Astrocyte of the hippocampus (primary cell): ENCODE data around the gene SERPINA12.

Experiments
- DNase-seq: peaks from one replicate; pipeline ENCODE4 v3.0.0; 2011; ENCODE audit warnings: low read depth, low spot score

Gene SERPINA12

DNA sequence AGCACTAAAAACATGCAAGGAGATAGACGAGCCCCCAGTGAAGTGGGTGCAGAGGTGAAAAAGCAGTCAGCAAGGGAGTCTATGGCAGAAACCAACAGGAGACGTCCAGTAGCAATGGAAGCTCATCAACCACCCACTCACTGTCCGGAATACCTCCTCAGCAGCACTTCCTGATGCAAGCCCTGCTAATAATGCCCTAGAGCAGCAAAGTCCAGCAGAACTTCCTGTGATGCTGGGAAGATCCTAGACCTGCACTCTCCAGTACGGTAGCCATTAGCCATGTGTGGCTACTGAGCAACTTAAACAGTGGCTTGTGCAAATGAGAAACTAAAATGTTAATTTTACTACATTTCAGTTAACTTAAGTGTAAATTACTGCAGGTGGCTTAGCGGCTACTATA, 44.2 kb downstream of the SERPINA12 start:
- no peak for DNase-seq

- no peak for DNase-seq
Measured at GRCh38 chr14:94464290-94464689, 45.0 kb downstream of the SERPINA12 start.

GRCh38 chr14:94462763-94463572, 46.3 kb downstream of the SERPINA12 start:
- no peak for DNase-seq

DNA sequence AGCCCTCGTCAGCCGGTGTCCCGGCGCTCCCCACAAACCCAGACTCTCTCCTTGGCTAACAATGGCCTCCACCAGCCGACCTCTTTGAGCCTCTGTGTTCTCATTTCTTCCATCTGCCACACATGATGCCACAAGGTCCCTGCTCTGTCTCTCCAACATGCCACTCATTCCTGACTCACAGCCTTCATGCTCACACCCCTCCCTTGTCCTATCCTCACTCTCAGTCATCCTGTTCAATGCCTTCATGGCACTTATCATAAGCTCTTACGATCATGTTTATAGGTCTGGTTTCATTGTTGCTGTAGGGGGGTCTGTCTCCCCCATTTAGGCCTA, 47.1 kb downstream of the SERPINA12 start:
- no peak for DNase-seq

- no peak for DNase-seq
Measured at GRCh38 chr14:94461526-94462218, 47.6 kb downstream of the SERPINA12 start.

DNA sequence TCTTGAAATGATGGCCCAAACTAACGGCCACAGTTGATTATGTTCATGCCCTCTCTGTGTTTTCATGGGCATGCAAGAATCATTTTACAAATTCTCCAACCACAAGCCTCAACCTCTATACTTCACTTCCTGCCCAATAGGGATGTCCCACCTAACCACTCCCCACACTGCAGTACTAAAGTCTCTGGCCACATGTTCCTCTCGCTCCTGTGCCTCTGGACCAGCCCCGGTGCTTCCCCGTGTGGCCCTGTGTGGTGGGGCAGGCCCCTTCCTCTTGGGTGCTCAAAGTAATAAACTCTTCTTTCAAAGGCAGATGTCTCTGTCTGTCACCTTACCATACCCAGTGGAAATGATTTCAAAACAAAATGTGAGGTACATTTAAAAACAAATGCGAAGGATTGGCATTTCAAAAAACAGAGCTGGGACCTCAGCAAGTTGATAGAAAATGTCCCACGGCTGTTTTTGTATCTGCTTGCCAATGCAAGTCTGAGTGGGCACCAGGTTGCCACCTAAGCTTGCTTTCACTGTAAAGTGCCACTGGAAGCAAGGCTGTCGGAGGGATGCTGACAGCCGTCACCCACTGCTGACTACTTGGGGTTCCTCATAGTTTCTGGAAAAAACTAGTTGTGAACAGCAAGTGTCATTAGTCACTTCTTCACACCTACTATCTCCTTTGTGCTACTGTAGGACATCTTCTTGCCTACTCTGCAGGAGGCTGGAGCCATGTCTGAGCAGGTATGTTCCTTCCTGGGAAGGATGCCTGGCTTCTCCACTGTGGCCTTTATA, 48.4 kb downstream of the SERPINA12 start:
- DNase-seq = no peak

DNA sequence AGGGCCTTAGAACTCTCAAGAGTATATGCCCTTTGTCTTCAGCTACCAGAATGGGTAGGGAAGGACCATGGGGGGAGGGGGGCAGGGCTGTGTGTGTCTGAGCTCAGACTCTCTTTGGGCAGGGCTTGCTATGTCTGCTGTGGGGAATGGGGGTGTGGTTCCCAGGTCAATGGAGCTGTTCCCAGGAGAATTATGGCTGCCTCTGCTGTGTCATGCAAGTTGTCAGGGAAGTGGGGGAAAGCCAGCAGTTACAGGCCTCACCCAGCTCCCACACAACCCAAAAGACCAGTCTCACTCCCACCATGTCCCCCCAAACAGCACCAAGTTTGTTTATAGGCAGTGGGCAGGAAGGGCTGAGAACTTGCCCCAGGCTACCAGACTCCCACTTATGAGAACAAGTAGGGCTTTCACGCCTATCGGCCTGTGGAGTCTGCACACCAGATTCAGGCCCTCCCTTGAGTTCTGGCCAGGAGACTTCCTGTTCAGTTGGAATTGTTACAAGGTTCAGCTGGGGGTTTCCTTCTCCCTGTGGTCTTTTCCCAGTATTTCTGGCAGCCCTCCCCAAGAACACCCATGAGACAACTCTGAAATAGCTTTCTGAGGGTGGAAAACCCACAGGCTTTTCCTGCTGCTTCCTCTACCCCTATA, 50.6 kb downstream of the SERPINA12 start:
- DNase-seq = no peak

DNA sequence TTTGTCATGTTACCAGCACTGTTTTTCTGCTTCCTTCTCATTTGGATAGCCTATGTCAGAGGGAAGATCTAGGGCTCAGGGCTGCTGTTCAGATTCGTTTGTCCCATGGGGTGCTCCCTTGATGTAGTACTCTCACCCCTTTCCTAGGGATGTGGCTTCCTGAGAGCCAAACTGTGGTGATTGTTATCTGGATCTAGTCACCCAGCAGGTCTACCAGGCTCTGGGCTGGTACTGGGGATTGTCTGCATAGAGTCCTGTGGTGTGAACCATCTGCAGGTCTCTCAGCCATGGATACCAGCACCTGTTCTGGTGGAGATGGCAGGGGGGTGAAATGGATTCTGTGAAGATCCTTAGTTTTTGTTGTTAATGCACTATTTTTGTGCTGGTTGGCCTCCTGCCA, 51.2 kb downstream of the SERPINA12 start:
- DNase-seq = no peak

DNA sequence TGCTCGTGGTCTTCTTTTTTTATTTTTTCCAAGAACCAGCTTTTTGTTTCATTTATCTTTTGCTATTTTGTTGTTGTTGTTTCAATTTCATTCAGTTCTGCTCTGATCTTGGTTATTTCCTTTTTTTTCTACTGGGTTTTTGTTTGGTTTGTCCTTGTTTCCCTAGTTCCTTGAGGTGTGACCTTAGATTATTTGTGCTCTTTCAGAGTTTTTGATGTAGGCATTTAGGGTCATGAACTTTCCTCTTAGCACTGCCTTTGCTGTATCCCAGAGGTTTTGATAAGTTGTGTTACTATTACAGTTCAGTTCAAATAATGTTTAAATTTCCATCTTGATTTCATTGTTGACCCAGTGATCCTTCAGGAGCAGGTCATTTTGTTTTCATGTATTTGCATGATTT, 53.3 kb downstream of the SERPINA12 start:
- no peak for DNase-seq

DNA sequence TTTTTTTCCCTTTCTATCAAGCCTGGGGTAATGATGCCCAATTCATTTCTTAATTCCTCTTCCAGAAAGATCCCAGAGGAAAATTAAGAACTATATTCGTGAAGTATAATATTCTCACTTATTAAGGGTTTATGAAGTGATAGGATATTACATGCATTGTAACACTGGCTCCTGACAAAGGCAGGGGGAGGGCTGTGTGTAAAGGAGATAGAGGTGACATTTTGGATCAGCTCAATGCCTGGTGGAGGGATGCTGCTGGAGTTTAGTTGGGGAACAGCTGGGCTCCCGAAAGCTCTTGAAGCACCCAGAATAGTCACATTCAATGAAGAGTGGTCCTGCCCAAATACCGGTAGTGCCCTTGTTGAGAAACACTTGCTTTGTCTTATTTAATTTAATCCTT, 57.4 kb downstream of the SERPINA12 start:
- DNase-seq = no peak

GRCh38 chr14:94451091-94451771, 58.0 kb downstream of the SERPINA12 start:
- DNase-seq = no peak

DNA sequence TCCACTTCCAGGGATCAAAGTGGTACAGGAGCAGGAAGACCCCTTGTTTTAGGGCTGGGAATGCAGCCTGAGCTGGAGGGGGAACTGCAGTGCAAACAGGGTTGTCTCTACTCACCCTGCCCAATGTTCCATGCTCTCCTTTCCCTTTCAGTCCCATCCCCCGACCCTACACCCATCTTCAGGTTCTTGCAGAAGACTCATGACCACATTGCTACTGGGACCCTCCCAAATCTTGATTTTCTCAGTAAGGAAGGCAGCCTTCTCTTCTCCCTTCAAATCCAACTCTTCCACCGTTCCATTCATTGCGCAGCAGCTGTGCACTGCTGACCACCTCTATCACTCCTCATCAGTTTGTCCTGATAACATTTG, 58.6 kb downstream of the SERPINA12 start:
- no peak for DNase-seq

DNA sequence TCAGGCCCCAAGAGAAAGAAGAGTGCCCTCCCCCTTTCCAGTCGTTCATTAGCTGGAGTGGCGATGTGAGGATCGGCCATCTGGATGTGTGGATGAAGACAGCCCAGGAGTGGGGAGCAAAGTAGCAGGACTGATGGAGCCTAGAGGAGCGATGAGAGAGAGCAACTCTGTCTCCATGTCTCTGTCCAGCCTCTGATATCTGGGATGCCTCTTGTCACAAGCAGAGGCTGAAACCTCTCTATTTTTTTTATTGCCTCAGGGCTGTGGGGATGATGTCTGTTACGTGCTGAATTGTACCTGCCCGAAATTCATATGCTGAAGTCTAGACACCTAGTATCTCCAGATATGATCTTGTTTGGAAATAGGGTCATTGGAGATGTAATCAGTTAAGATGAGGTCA, 59.3 kb downstream of the SERPINA12 start:
- DNase-seq = no peak

DNA sequence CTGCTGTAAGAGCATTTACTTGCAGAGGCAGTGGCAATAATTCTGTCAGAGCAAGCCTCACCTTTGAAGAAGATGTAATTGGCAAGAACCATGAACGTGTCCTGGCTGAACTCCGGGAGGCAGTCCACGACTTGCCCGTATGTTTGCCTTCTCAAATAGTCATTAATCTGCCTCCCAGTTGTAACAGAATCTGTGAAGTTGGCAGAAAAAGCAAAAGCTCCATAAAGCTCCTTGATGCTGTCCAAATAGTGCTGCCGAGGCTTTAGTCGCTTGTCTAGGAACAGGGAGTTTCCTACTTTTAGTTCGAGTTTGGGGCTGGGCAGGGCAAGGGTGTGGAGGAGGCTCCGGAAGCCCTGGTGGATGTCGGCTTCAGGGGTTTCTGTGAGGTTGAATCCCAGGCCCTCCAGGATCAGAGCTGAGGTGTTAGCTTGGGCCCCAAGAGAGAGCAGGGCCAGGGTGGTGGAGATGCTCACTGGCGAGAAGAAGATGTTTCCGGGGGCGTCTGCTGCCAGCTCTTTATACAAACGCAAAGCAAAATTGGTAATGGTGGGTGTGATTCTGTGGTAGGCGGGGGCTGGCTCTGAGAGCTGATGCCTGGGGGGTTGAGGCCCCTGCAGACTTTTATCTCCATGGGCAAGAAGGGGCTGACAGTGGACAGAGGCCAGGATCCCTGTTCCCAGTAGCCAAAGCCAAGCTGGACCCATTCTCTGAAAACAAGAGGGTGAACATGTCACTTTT, 61.0 kb downstream of the SERPINA12 start:
- no peak for DNase-seq

GRCh38 chr14:94447206-94447605, 62.1 kb downstream of the SERPINA12 start:
- DNase-seq = no peak

- no peak for DNase-seq
Measured at GRCh38 chr14:94446126-94446525, 63.1 kb downstream of the SERPINA12 start.

DNA sequence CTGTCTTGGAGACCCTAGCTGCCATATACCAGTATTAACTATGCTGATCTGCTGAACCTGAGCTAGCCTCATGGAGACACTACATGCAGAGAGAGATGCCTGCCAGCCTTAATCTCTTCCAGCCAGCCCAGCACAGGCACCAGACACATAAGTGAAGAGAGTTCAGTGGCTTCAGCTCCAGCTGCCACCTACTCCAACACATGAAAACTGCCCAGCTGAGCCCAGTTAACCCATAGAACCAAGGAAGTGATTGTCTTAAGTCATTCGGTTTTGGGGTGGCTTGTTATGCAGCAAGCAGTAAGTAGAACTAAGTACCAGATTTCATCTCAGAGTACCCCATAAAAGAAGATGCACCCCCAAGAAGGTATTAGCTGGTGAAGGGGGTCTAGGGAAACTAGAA, 64.3 kb downstream of the SERPINA12 start:
- no peak for DNase-seq

DNA sequence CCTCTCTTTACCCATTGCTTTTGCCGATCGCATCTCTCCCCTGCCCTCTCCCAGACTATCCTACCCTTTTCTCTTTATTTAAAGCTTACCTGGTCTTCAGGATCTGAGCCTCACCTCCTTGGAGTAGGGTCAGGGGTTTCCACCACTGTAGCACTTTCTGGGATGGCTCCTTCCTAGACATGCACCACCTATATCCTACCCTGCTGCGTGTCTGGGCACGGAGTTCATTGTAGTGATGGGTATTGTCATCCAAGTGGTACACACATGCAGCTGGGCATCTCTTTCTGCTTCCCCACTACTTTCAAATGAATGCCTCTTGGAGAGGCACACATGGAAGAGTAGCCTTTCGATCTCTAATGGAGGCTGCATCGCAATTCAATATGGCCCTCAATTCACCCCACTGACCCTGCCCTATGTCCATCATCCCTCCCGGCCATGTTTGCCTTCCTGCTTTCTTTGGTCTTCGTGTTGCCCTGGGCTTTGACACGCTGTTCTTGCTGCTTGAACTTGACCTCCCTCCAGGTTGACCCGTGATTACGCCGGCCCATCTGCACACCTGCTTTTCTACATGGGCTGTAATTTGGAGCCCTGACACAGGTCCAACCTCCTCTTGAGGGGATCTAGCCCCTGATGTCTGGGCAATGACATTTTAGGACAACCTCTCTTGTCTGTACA, 67.6 kb downstream of the SERPINA12 start:
- DNase-seq = no peak

GRCh38 chr14:94441130-94441529, 68.1 kb downstream of the SERPINA12 start:
- DNase-seq = no peak

DNA sequence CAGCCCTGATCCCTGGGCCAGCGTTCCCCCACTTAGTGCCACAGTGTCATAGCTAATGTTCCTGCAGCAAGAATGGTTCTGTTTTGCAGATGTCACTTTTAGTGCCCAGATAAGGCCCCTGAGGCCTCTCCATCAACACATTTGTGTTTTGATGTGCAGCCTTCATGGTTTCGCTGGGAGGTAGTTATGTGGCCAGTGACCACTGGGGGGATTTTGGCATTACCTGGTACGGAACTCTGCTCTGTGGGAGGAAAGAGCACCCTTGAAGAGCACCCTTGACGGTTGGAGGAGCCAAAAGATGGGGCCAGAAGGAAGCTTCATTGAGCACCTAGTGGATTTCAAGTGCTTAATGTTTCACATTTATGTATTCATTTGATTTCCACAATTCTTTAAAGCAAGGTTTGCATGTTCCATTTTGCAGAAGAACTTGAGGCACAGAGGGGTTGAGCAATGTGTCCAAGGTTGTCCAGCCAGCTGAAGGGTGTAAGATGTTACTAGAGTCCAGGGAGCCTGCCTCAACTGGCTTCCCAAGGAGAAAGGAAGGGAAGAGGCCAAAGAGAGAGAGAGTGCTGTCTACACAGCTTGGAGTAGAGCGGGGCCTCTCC, 69.7 kb downstream of the SERPINA12 start:
- no peak for DNase-seq
